ENCODE data around the gene CCDC154. TPM values are rescaled to one million over a fixed set of nuclear protein-coding genes. Genes with fewer than 3 reads are reported as not detected.
"Not testable (repeated sequence)": the region's sequence is repeated elsewhere in the genome, so short reads cannot be mapped to it uniquely, and the experiment has no call there.

CCDC154 gene
- polyA plus RNA-seq, 3 donors from 2014 or later: not detected

- Mint-ChIP-seq H3K4me3 (no peak overlapping the region), H3K27me3 (ENCODE audit: low read depth in 3 of 3) (peaks cover 0 to 4% (median 4%) of the 10 kb centered on the region in 3 donors), H3K9me3 (no peaks in the 10 kb centered on the region), H3K36me3 (no peaks in the 10 kb centered on the region), H3K27ac (no peak overlapping the region), H3K4me1 (no peaks in the 10 kb centered on the region)
- DNase-seq: no peak
These were observed 37.8 kb upstream of the CCDC154 start for GRCh38 chr16:1481906-1482835.

DNA sequence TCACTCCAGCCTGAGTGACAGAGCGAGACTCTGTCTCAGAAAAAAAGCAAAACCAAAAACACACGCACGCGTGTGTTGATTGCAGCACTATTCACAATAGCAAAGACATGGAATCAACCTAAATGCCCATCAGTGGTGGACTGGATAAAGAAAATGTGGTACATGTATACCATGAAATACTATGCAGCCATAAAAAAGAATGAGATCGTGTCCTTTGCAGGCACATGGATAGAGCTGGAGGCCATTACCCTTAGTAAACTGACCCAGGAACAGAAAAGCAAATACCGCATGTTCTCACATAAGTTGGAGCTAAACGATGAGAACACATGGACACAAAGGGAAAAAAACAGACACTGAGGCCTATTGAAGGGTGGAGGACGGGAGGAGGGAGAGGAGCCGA lies 34.6 kb upstream of the CCDC154 start:
- not testable (repeated sequence) for H3K36me3 Mint-ChIP-seq, H3K27ac Mint-ChIP-seq

DNA sequence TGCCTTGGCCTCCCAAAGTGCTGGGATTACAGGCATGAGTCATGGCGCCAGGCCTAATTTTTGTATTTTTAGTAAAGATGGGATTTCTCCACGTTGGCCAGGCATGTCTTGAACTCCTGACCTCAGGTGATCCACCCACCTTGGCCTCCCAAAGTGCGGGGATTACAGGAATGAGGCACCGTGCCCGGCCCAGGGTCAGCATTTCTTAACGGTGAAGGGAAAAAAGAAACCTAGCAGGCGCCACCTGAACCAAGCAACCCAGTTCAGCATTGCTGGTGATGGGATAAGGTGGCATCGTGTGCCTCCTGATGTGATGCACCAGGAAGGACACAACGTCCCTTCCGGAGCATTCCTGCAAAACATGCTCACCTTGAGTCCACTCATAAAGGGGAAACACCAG lies 32.7 kb upstream of the CCDC154 start:
- H3K9me3 Mint-ChIP-seq: no peaks in the 10 kb centered on the region
- H3K27ac Mint-ChIP-seq: no peak overlapping the region
- H3K36me3 Mint-ChIP-seq: no peaks in the 10 kb centered on the region
- DNase-seq: no peak
- H3K4me1 Mint-ChIP-seq: peaks cover 21 to 26% of the 10 kb centered on the region in 2 donors
- H3K4me3 Mint-ChIP-seq: peak overlapping the region in 1 of 5 donors; percentile 15
- H3K27me3 Mint-ChIP-seq (ENCODE audit: low read depth in 3 of 3): peaks cover 2 to 12% (median 8%) of the 10 kb centered on the region in 3 donors

More for the DNA sequence above, 34.6 kb upstream of the CCDC154 start:
- H3K4me3 Mint-ChIP-seq; DNase-seq; H3K27me3 Mint-ChIP-seq (ENCODE audit: low read depth in 3 of 3); H3K9me3 Mint-ChIP-seq: not testable (repeated sequence)
- peaks cover 11% of the 10 kb centered on the region in 2 donors for H3K4me1 Mint-ChIP-seq

DNA sequence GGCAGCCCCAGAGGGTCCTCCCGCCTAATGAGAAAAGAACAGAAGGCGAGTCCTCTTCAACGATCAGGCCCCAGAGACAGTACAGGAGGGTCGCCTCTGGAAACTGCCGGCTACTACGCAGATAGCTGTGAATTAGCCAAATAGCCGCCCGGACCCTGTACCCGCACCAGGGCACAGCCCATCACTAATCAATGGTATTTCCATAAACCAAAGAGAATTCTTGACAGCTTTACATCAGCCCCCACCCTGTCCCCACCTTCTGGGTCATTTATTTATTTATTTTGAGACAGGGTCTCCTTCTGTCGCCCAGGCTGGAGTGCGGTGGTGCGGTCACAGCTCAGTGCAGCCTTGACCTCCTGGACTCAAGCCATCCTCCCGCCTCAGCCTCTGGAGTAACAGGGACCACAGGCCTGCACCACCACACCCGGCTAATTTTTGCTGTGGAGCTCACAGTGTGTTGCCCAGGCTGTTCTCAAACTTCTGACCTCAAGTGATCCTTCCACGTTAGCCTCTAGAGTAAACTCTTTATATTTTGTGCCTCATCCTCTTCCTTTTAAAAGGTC lies 31.3 kb upstream of the CCDC154 start:
- H3K4me3 Mint-ChIP-seq: peak overlapping the region; percentile 77 to 87 (median 82)
- no peaks in the 10 kb centered on the region for H3K36me3 Mint-ChIP-seq
- no peaks in the 10 kb centered on the region for H3K9me3 Mint-ChIP-seq
- H3K27me3 Mint-ChIP-seq (ENCODE audit: low read depth in 3 of 3): peaks cover 2 to 15% (median 5%) of the 10 kb centered on the region in 3 donors
- peaks cover 33 to 40% of the 10 kb centered on the region in 2 donors for H3K4me1 Mint-ChIP-seq
- DNase-seq: no peak
- H3K27ac Mint-ChIP-seq: peak overlapping the region; percentile 67 to 93 (median 87)

DNA sequence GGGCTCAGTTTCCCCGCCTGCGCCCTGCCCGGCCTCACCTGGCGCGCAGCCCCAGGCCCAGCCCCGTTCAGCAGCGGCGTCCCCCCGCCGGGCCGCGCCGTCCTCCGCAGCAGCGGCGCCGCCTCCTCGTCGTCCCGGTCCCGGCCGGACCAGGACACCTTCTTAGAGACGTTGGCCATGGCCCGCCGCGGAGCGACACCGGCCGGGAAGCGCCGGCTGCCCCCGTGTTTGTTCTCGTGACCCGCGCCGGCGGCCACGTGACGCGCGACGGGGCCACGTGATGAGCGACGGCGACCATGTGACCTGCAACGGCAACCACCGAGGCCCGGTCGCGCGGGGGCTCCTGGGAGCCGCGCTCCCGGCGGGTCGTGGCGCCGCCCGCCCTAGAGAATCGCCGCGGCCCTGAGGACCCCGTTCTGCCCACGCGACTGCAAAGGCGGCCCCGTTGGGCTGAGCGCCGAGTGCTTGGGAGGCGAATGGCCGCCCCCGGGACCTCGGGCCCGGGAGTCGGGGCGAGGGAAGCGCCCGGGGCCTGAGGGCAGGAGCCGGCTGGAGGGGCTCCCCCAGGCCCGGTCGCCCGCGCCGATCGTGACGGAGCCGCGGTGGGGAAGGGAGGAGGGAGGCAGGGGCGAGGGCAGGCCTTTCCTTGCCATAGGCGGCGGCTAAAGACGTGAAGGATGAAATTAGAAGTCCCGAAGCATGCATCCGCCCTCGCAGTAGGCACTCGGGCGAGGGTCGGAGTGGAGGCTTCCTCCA lies 30.6 kb upstream of the CCDC154 start, which contains the start of gene CLCN7:
Gene CLCN7, minus strand, starts transcription at position 233 of the 756 bp plus-strand sequence. Its CDS starts 54 bp downstream, at position 179.
- Mint-ChIP-seq H3K27me3 (ENCODE audit: low read depth in 3 of 3) (peaks cover 2 to 15% (median 4%) of the 10 kb centered on the region in 3 donors), H3K4me1 (peaks cover 36 to 46% of the 10 kb centered on the region in 2 donors), H3K4me3 (peak within 1 kb of the TSS; percentile 77 to 87 (median 82)), H3K36me3 (no peaks in the 10 kb centered on the region), H3K9me3 (no peaks in the 10 kb centered on the region), H3K27ac (peak within 1 kb of the TSS; percentile 67 to 93 (median 87))
- DNase-seq: peak; percentile 86 to 89 (median 86)

GRCh38 chr16:1474082-1474795 lies 29.9 kb upstream of the CCDC154 start:
- peaks cover 2 to 17% (median 6%) of the 10 kb centered on the region in 3 donors for H3K27me3 Mint-ChIP-seq (ENCODE audit: low read depth in 3 of 3)
- H3K4me1 Mint-ChIP-seq: peaks cover 41 to 52% of the 10 kb centered on the region in 2 donors
- DNase-seq: no peak
- no peaks in the 10 kb centered on the region for H3K9me3 Mint-ChIP-seq
- no peaks in the 10 kb centered on the region for H3K36me3 Mint-ChIP-seq
- peak overlapping the region; percentile 60 to 82 (median 67) for H3K4me3 Mint-ChIP-seq
- peak overlapping the region in 3 of 6 donors; percentile 45 to 57 (median 46) for H3K27ac Mint-ChIP-seq

- Mint-ChIP-seq H3K36me3 (no peaks in the 10 kb centered on the region), H3K4me3 (peak overlapping the region; percentile 63 to 79 (median 77)), H3K27me3 (ENCODE audit: low read depth in 3 of 3) (peaks cover 2 to 17% (median 6%) of the 10 kb centered on the region in 3 donors), H3K27ac (peak overlapping the region; percentile 30 to 94 (median 74)), H3K9me3 (no peaks in the 10 kb centered on the region), H3K4me1 (peaks cover 41 to 52% of the 10 kb centered on the region in 2 donors)
- DNase-seq: no peak
These were observed 28.6 kb upstream of the CCDC154 start for GRCh38 chr16:1472974-1473373.

- peak overlapping the region in 4 of 6 donors; percentile 21 to 69 (median 32) for H3K27ac Mint-ChIP-seq
- H3K36me3 Mint-ChIP-seq: no peaks in the 10 kb centered on the region
- H3K4me1 Mint-ChIP-seq: peaks cover 43 to 52% of the 10 kb centered on the region in 2 donors
- DNase-seq: no peak
- no peaks in the 10 kb centered on the region for H3K9me3 Mint-ChIP-seq
- peaks cover 2 to 17% (median 6%) of the 10 kb centered on the region in 3 donors for H3K27me3 Mint-ChIP-seq (ENCODE audit: low read depth in 3 of 3)
- no peak overlapping the region for H3K4me3 Mint-ChIP-seq
These were observed 27.3 kb upstream of the CCDC154 start for GRCh38 chr16:1471569-1472194.

GRCh38 chr16:1470481-1471251 lies 26.3 kb upstream of the CCDC154 start:
- peaks cover 2 to 14% (median 3%) of the 10 kb centered on the region in 3 donors for H3K27me3 Mint-ChIP-seq (ENCODE audit: low read depth in 3 of 3)
- no peaks in the 10 kb centered on the region for H3K9me3 Mint-ChIP-seq
- H3K36me3 Mint-ChIP-seq: no peaks in the 10 kb centered on the region
- no peak for DNase-seq
- peaks cover 40 to 49% of the 10 kb centered on the region in 2 donors for H3K4me1 Mint-ChIP-seq
- peak overlapping the region in 2 of 5 donors; percentile 12 to 38 for H3K4me3 Mint-ChIP-seq
- peak overlapping the region in 4 of 6 donors; percentile 22 to 68 (median 47) for H3K27ac Mint-ChIP-seq

DNA sequence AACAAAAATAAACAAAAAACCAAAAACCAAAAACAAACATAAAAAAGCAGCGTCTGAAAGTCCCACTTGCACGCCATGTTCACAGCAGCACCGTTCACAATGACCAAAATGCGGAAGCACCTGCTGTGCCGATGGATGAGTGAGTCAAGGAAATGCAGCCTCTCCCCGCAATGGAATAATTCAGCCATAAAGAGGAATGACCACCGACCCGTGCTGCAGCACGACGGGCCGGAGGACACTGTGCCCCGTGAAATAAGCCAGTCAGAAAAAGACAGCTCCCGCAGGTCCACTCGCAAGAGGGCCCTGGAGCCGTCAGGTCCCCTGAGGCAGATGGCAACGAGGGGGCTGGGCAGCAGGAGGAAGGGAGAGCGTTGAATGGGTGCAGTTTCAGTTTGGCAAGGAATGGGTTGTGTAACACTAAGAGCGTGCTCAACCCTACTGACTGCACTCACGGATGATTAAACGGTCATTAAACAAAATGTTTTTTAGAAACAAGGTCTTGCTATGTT lies 25.4 kb upstream of the CCDC154 start:
- Mint-ChIP-seq H3K27me3 (ENCODE audit: low read depth in 3 of 3) (peaks cover 0 to 14% (median 2%) of the 10 kb centered on the region in 3 donors), H3K4me3 (peak overlapping the region in 3 of 5 donors; percentile 25 to 57 (median 44)), H3K4me1 (peaks cover 36 to 44% of the 10 kb centered on the region in 2 donors), H3K9me3 (no peaks in the 10 kb centered on the region), H3K27ac (peak overlapping the region in 5 of 6 donors; percentile 37 to 60 (median 56)), H3K36me3 (no peaks in the 10 kb centered on the region)
- DNase-seq: no peak

- DNase-seq, H3K9me3 Mint-ChIP-seq, H3K27ac Mint-ChIP-seq, H3K4me3 Mint-ChIP-seq, H3K36me3 Mint-ChIP-seq: not testable (repeated sequence)
- H3K27me3 Mint-ChIP-seq (ENCODE audit: low read depth in 3 of 3): peaks cover 0 to 12% (median 2%) of the 10 kb centered on the region in 3 donors
- peaks cover 34 to 42% of the 10 kb centered on the region in 2 donors for H3K4me1 Mint-ChIP-seq
These were observed 24.8 kb upstream of the CCDC154 start for GRCh38 chr16:1469141-1469540.

DNA sequence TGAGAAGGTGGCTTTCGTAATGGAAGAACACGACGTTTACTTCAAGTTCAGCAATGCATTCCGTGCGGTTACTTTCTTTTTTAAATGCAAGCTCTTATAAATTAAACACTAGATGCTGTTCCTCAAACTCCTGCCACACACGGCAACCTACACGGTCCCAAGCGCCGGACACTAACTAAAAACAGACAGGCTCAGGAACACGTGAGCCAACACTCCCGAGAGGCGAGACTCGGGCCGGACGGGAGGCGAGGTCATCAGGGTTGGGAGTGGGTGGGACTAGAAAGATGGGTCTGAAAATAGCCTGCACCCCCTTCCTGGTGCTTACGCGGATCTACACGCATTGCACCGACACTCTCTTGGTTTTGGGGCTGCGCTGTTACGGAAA lies 24.1 kb upstream of the CCDC154 start:
- H3K4me1 Mint-ChIP-seq: peaks cover 31 to 39% of the 10 kb centered on the region in 2 donors
- DNase-seq: no peak
- H3K27ac Mint-ChIP-seq: no peak overlapping the region
- H3K27me3 Mint-ChIP-seq (ENCODE audit: low read depth in 3 of 3): peaks cover 0 to 9% (median 2%) of the 10 kb centered on the region in 3 donors
- H3K9me3 Mint-ChIP-seq: no peaks in the 10 kb centered on the region
- no peak overlapping the region for H3K4me3 Mint-ChIP-seq
- H3K36me3 Mint-ChIP-seq: no peaks in the 10 kb centered on the region
